DMS153 treated with DMSO at 0.1 percent for 48 hours (cell line): ENCODE data around the gene HMX1.

Experiments used
- DNase-seq: peaks from one replicate; lab custom pipeline; 2025; ENCODE audit not compliant: unreplicated experiment; lab: John Stamatoyannopoulos, UW

Gene HMX1

GRCh38 chr4:8871417-8872401 is at the start of gene HMX1:
Gene HMX1, minus strand, starts transcription at chr4:8871839. Its CDS starts 225 bp downstream, at chr4:8871614.
- no peak for DNase-seq

DNA sequence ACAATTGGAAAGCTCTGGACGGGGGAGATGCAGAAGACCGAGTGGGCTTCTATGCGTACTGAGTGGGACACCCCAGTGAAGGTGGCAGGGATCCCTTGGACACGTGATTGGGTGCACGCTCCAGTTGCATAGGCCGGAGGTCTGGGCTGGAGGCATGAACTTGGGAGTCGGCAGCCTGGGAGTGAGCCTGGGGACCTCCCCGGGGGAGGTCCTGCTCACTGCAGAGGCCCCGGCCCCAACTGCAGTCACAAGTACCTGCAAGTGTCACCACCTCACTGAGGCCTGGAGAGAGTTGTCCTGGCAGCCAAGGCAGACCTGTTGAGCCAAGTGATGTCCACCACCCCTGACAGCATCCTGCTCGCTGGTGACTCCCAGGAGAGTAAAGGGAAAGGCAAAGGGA is 49.3 kb upstream of the HMX1 start:
- no peak for DNase-seq

DNA sequence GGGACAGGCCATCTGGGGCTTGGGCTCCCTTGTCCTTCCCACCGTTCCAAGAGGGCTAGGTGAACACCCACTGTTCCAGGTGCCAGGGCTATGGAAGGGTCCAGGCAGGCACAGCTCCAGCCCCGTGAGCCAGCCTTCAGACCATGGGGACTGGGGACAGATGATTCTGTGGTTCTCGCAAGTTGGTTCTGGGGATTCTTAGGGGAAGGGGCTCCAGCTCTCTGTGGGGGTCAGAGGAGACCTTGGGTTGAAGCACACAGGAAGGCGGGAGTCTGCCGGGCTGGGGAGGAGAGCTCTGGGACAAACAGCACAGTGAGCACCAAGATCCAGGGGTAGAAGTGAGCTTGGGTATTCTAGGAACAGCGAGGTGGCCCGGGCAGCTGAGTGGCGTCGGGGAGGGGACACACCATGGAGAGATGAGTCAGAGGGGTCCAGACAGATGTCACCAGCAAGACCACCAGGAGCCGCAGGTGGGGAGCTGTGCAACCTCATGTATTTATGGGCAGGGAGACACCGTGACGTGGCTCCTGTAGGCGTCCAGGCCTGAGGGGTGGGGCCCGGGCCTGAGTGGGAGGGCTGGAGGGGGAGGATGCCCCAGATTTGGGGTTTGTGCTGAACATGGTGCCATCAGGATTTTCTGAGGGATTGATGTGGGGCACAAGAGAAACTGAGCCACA is 48.8 kb upstream of the HMX1 start:
- DNase-seq: no peak

DNA sequence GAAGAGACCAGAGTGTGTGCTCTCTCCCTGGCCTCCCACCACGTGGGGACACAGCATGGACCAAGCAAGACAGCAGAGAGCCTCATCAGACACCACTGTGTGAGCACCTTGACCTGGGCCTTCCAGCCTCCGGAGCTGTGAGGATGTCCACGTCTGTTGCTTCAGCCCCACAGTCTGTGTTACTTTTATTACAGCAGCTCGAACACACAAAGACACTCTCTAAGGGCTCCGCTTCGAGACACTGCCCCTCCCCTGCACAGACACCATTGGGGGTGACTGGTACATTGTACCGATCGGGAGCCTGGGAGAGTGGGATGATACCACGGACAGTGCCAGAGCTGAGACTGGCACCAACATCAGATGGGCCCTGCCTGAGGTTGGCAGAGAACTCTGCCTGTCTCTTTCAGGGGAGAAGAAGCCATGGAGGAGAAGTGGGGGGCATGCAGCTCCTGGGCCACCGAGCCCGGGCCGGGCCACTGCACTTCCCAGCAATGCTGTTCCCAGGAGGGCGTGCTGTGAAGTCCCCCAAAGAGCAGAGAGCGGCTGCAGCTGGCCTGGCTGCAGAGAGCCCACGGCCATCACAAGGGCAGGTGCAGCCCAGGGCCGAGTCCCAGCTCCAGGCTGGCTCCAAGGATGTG is 48.1 kb upstream of the HMX1 start:
- no peak for DNase-seq

- no peak for DNase-seq
These were observed 46.5 kb upstream of the HMX1 start for GRCh38 chr4:8917868-8918783.

DNA sequence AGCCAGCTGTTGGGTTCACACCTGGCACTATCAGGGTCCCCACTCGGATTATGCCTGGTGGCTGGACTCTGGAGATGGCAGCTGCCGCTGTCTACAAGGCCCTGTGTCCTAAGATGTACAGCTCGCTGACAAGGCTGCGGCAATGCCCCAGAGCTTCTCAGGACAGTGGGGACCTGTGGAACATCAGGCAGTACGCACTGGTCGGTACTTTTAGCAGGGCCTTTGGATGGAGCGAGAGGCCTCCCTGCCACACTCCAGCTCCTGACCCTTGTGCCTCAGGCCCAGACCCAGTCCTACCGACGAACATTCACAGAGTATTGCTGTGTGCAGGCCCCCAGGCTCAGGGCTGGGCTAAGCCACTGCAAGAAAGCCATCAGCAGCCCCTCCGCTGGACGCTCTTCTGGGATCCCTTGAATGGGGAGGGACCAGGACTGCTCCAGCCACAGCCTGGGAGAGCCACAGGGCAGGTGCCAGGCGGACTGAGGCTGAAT is 45.7 kb upstream of the HMX1 start:
- DNase-seq: no peak

DNA sequence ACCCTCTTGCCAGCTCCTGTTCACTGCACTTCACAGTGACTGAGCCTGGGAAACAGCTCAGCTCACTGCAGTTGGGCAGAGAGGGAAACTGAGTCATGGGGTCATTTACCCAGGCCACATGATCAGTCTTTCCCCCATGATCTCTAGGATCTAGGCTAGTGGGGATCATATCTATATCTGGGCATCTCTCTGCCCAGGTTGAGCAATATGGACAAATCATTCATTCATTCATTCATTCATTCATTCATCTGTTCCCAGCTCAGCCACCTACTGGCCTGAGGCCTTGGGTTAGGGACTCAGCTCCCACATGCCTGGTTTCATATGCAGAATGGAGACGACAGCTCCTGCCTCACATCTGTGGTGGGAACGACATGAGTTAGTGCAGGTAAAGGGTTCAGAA is 45.3 kb upstream of the HMX1 start:
- DNase-seq: no peak

- no peak for DNase-seq
These were observed 44.8 kb upstream of the HMX1 start for GRCh38 chr4:8916351-8916885.

DNA sequence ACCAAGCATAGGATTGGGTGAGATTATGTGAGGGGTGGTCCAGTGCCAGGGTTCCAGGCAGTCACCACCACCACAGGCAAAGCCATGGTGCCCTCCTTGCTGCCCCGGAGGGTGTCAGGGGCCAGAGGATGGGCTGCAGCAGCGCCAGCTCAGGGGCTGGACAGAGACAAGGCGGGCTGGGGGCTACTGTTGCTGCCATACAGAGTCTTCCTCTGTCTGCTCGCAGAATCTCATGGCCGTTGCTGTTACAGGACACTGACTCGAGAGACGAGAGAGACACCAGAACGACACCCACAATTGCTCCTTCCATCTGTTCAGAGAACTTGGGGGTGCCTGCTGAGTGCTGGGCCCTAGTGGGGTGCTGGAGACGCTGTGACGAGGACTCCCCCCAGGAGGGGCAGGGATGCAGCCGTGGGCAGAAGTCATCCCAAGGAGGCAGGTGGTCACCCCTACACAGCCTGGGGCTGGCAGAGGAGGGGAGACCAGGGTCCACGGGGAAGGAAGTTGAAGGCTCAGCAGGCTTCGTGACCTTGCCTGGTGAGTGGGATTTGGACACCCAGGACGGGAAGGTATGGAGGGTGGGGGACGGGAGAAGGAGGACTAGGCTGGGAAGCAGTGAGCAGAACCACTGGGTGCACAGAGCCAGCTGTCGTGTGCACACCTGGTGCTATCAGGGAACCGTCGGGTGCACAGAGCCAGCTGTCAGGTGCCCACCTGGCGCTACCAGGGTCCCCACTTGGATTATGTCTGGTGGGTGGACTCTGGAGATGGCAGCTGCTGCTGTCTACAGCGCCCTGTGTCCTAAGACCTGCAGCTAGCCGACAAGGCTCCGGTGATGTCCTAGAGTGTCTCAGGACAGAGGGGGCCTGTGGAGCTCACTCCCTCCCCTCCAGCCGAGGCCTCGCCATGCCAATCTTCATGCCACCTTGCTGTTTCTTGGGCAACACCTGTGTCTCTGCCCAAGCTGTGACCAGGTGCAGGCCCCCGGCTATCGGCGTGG is 43.9 kb upstream of the HMX1 start:
- no peak for DNase-seq

- DNase-seq: no peak
These were observed 43.0 kb upstream of the HMX1 start for GRCh38 chr4:8914461-8915171.

- DNase-seq: no peak
These were observed 42.3 kb upstream of the HMX1 start for GRCh38 chr4:8913858-8914460.

DNA sequence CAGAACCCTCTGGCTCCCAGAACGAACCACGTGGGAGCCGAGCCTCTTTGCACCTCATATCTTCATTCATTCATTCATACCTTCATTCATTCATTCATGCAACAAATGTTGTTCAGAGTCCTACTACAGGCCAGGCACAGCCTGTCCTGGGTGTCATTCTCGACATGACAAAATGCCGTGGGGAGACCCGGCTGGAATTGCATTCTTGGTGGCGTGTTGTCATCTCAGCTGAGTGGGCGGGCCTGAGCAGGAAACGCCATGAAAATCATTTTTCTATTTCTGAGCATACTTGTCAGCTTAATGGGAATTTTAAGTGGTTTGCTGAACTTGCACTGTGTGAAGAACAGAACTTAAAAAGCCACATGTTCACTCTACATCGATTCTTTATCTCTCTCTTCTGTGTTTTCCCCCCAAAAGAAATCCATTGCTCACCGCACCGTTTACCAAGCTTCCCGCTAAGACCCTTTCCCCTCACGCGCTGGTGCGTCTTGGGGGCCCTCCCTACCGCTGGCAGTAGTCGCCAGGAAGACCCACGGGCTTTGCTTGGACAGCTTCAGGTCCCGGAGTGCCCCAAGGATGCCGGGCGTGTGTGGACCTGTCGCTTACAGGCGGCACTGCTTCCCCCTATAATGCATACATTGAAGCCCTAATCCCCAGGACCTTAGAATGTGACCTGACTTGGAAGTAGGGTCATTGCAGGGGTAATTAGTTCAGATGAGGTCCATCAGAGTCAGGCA is 41.6 kb upstream of the HMX1 start:
- DNase-seq: no peak

GRCh38 chr4:8912506-8912905 is 40.9 kb upstream of the HMX1 start:
- DNase-seq: no peak

DNA sequence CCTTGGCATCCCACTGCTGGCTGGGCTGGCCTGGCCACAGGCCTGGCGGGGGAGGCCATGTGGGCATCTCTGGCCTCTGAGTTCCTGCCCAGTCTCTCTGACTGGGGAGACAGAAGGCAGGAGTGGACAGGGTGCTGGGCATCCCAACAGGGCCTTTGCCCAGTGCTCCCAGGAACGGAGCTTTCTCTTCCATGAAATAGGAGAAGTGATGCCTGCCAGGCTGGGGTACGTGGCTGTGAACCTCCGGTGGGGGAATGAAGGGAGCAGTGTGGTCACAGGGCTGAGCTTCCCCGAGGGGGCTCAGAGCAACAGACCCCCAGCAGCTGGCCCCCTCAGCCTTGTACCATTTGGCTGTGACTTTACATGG is 40.4 kb upstream of the HMX1 start:
- no peak for DNase-seq

GRCh38 chr4:8911316-8912088 is 39.9 kb upstream of the HMX1 start:
- DNase-seq: no peak

GRCh38 chr4:8910822-8911315 is 39.2 kb upstream of the HMX1 start:
- no peak for DNase-seq
